Spleen (tissue), 7 donors: ENCODE data around the gene ZMAT3.

Experiments
- POLR2A ChIP-seq, 3 donors: fragments of 450-650 bp; IDR thresholded peaks; one replicate each; pipeline ENCODE4 v1.5.1; 2017; ENCODE audit warnings: antibody characterized with exemption in 3 of 3, mild to moderate bottlenecking in 1 of 3
- POLR2AphosphoS5 ChIP-seq, 3 donors: sonication (generic); formaldehyde crosslinking; IDR thresholded peaks; one replicate each; pipeline ENCODE4 v1.5.1; 2017; ENCODE audit warnings: antibody characterized with exemption in 3 of 3
- TF ChIP-seq, protein P1 (sequence below), 11 experiments: fragments of 200-600 bp in 7 of 11; fragments of 450-650 bp in 4 of 11; sonication (generic) in 4 of 11; IDR thresholded peaks in 8 of 11; conservative IDR thresholded peaks in 3 of 11; 1 replicate in 7 of 11; 2 replicates in 4 of 11; pipeline versions ENCODE4 v1.4.0 to v1.8.0; 2016 to 2021; ENCODE audit warnings: antibody characterized with exemption in 11 of 11, inconsistent platforms in 4 of 11, mild to moderate bottlenecking in 1 of 11
- donor health status: DM: no; HTN: no; CAD: no; lungs with moderate emphysema.
- donor health status: DM: no; HTN: no; CAD: no.
- donor health status: DM: no; HTN: no; CAD: no.

DNA sequence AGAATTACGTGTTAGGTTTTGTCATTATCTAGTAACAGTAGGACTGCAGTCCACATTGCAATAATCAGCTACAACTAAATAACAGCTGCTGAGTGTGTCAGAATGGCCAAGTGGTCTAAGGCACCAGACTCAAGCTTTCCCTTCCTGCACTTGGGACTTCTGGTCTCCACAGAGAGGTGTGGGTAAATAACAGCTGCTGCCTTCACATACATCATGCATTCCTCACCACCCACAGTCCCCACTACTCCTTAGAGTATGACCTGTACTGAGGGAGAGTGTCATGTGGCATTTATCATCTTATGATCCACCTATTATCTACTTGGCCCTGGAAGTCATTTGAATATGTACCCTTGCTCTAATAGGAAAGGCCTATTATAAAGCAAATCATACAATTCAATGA is 22.2 kb upstream of the ZMAT3 start:
- TF ChIP-seq, protein P1, sequence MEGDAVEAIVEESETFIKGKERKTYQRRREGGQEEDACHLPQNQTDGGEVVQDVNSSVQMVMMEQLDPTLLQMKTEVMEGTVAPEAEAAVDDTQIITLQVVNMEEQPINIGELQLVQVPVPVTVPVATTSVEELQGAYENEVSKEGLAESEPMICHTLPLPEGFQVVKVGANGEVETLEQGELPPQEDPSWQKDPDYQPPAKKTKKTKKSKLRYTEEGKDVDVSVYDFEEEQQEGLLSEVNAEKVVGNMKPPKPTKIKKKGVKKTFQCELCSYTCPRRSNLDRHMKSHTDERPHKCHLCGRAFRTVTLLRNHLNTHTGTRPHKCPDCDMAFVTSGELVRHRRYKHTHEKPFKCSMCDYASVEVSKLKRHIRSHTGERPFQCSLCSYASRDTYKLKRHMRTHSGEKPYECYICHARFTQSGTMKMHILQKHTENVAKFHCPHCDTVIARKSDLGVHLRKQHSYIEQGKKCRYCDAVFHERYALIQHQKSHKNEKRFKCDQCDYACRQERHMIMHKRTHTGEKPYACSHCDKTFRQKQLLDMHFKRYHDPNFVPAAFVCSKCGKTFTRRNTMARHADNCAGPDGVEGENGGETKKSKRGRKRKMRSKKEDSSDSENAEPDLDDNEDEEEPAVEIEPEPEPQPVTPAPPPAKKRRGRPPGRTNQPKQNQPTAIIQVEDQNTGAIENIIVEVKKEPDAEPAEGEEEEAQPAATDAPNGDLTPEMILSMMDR (IDR thresholded peaks at IDR 0.05 in 8 of 11, conservative IDR thresholded peaks at IDR 0.05 in 3 of 11): no peak
- no peak for TF ChIP-seq POLR2A (IDR thresholded peaks at IDR 0.05)
- TF ChIP-seq POLR2AphosphoS5 (IDR thresholded peaks at IDR 0.05): no peak
